Thoracic aorta (tissue), 2 donors: ENCODE data around the gene MUSTN1. TPM values are rescaled to one million over a fixed set of nuclear protein-coding genes. Genes with fewer than 3 reads are reported as not detected.

Source experiments
- ATAC-seq: fragments of 150-250 bp; one replicate; pipeline ENCODE4 v1.8.0; 2017; ENCODE audit warnings: low read depth; ENCODE audit not compliant: insufficient number of reproducible peaks, low FRiP score
- DNase-seq: peaks from one replicate; pipeline ENCODE4 v3.0.0-alpha.2; 2020; ENCODE audit warnings: low spot score
- H3K27ac ChIP-seq, 2 donors: fragments of 200-600 bp; sonication (generic); 1 replicate in 1 of 2; 2 replicates in 1 of 2; pipeline ENCODE4 v1.5.1; 2016; ENCODE audit warnings: mild to moderate bottlenecking in 2 of 2, moderate library complexity in 2 of 2
- H3K27me3 ChIP-seq: fragments of 200-600 bp; sonication (generic); replicated peaks from 2 replicates; pipeline ENCODE4 v1.6.0; 2016; ENCODE audit warnings: mild to moderate bottlenecking; ENCODE audit not compliant: insufficient read depth
- H3K36me3 ChIP-seq: fragments of 200-600 bp; sonication (generic); one replicate; pipeline ENCODE4 v1.5.1; 2016
- H3K4me1 ChIP-seq, 2 donors: fragments of 200-600 bp; sonication (generic); 1 replicate in 1 of 2; 2 replicates in 1 of 2; pipeline versions ENCODE4 v1.5.1 to v1.6.0; 2016; ENCODE audit warnings: low read depth in 2 of 2, mild to moderate bottlenecking in 1 of 2; ENCODE audit not compliant: control insufficient read depth in 1 of 2
- H3K4me3 ChIP-seq: fragments of 200-600 bp; sonication (generic); 2 replicates; pipeline ENCODE4 v1.5.1; 2016; ENCODE audit warnings: mild to moderate bottlenecking
- H3K9me3 ChIP-seq: fragments of 200-600 bp; sonication (generic); 2 replicates; pipeline ENCODE4 v1.5.1; 2016
- CTCF ChIP-seq: fragments of 200-600 bp; sonication (generic); IDR thresholded peaks from one replicate; pipeline ENCODE4 v1.5.1; 2019; ENCODE audit warnings: antibody characterized with exemption
- total RNA-seq, 2 donors: library from RNA; depleted of rRNA; stranded (reverse); fragments of >200 nt; gene quantifications; one replicate each; pipeline versions ENCODE4 v1.1.0 to v1.2.3, GENCODE V29; 2016

MUSTN1 gene
- total RNA-seq, 2 donors from 2014 or later, result 21.0 to 33.8 TPM

- H3K36me3 ChIP-seq, result peaks cover 32% of the 10 kb centered on the region
- no peak for DNase-seq
Measured at GRCh38 chr3:52848617-52849016, 13.8 kb upstream of the MUSTN1 start.

GRCh38 chr3:52847726-52848125, 12.9 kb upstream of the MUSTN1 start:
- ATAC-seq (no peak), DNase-seq (no peak)
- H3K4me3 ChIP-seq, result no peak overlapping the region
- H3K36me3 ChIP-seq, result peaks cover 32% of the 10 kb centered on the region
- peaks cover 24 to 38% of the 10 kb centered on the region in 2 donors for H3K4me1 ChIP-seq
- H3K27me3 ChIP-seq, result no peaks in the 10 kb centered on the region
- peak overlapping the region in 1 of 2 donors; percentile 32 for H3K27ac ChIP-seq
- no peak for TF ChIP-seq CTCF
- no peaks in the 10 kb centered on the region for H3K9me3 ChIP-seq

More at GRCh38 chr3:52848617-52849016, 13.8 kb upstream of the MUSTN1 start:
- Histone ChIP-seq H3K4me1 (peaks cover 18 to 29% of the 10 kb centered on the region in 2 donors), H3K27ac (peak overlapping the region; percentile 0 to 37), H3K9me3 (no peaks in the 10 kb centered on the region), H3K27me3 (no peaks in the 10 kb centered on the region), H3K4me3 (no peak overlapping the region)
- ATAC-seq, result no peak
- TF ChIP-seq CTCF, result no peak

GRCh38 chr3:52847241-52847640, 12.4 kb upstream of the MUSTN1 start:
- ATAC-seq (no peak), DNase-seq (no peak)
- no peak overlapping the region for H3K4me3 ChIP-seq
- H3K4me1 ChIP-seq, result peaks cover 24 to 43% of the 10 kb centered on the region in 2 donors
- no peak for TF ChIP-seq CTCF
- no peaks in the 10 kb centered on the region for H3K9me3 ChIP-seq
- no peaks in the 10 kb centered on the region for H3K27me3 ChIP-seq
- H3K27ac ChIP-seq, result peak overlapping the region in 1 of 2 donors; percentile 96
- H3K36me3 ChIP-seq, result peaks cover 33% of the 10 kb centered on the region

- Histone ChIP-seq H3K27ac (peak overlapping the region; percentile 96), H3K9me3 (no peaks in the 10 kb centered on the region), H3K4me3 (no peak overlapping the region), H3K36me3 (peaks cover 34% of the 10 kb centered on the region), H3K27me3 (no peaks in the 10 kb centered on the region), H3K4me1 (peaks cover 24 to 45% of the 10 kb centered on the region in 2 donors)
- no peak for TF ChIP-seq CTCF
- DNase-seq, result no peak
- ATAC-seq, result no peak
Measured at GRCh38 chr3:52846432-52846965, 11.7 kb upstream of the MUSTN1 start.

GRCh38 chr3:52845691-52846431, 11.0 kb upstream of the MUSTN1 start:
- Histone ChIP-seq H3K4me1 (peaks cover 24 to 45% of the 10 kb centered on the region in 2 donors), H3K36me3 (peaks cover 35% of the 10 kb centered on the region), H3K9me3 (no peaks in the 10 kb centered on the region), H3K4me3 (peak overlapping the region; percentile 40), H3K27me3 (no peaks in the 10 kb centered on the region), H3K27ac (peak overlapping the region; percentile 96)
- DNase-seq (no peak), ATAC-seq (no peak)
- TF ChIP-seq CTCF, result peak; percentile 50
